Type B pancreatic cell (in vitro differentiated cells): ENCODE data around the gene SIRPA. TPM values are rescaled to one million over a fixed set of nuclear protein-coding genes. Genes with fewer than 3 reads are reported as not detected.
A peak's percentile ranks its signal among the peaks of the same experiment; 100 is the strongest.
"Not testable (repeated sequence)": the region's sequence is repeated elsewhere in the genome, so short reads cannot be mapped to it uniquely, and the experiment has no call there.

ENCODE experiments used
- DNase-seq: peaks from one replicate; pipeline ENCODE4 v3.0.0; 2021; ENCODE audit warnings: mixed read lengths; ENCODE audit not compliant: unreplicated experiment; ENCODE audit errors: extremely low spot score
- H3K27ac Mint-ChIP-seq: 2 replicates; pipeline ENCODE4 v1.8.0; 2021; ENCODE audit warnings: mild to moderate bottlenecking, mixed read lengths
- H3K27me3 Mint-ChIP-seq: 2 replicates; pipeline ENCODE4 v1.8.0; 2021; ENCODE audit warnings: mixed read lengths
- H3K36me3 Mint-ChIP-seq: 2 replicates; pipeline ENCODE4 v1.8.0; 2021; ENCODE audit warnings: mixed read lengths
- H3K4me1 Mint-ChIP-seq: one replicate; pipeline ENCODE4 v1.8.0; 2021; ENCODE audit warnings: mixed read lengths; ENCODE audit not compliant: unreplicated experiment
- H3K4me3 Mint-ChIP-seq: 2 replicates; pipeline ENCODE4 v1.8.0; 2021; ENCODE audit warnings: mild to moderate bottlenecking, mixed read lengths
- H3K9me3 Mint-ChIP-seq: 2 replicates; pipeline ENCODE4 v1.8.0; 2021; ENCODE audit warnings: mixed read lengths
- total RNA-seq: library from RNA; stranded (reverse); gene quantifications from 2 replicates; pipeline ENCODE4 v1.2.1, GENCODE V29; 2021; ENCODE audit warnings: low replicate concordance
- TF ChIP-seq, protein P1 (sequence below): fragments of 200-600 bp; sonication (generic); conservative IDR thresholded peaks from 2 replicates; pipeline ENCODE4 v1.5.0; 2021; ENCODE audit warnings: antibody characterized with exemption, mild to moderate bottlenecking

Gene SIRPA
- total RNA-seq, 1 donor from 2014 or later, result 12.3 TPM

DNA sequence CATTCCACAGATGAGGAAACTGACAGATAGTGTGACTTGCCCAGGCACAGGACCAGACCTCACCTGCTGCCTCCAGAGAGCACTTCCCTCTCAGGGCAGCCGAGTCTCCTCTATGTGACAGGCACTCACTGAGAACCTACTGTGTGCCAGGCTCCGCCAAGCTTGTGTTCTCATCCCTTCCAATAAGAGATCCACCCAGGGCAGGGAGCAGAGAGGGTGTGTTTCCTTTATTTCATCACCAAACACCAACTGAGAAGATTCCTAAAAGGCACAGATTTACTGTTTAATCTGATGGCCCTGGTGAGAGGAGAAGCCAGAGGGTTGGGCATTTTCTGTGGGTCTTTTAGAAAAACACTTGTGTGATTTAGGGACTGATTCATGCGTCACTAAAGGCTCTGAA, 20.5 kb downstream of the SIRPA start:
- H3K9me3 Mint-ChIP-seq, result no peaks in the 10 kb centered on the region
- no peaks in the 10 kb centered on the region for H3K36me3 Mint-ChIP-seq
- H3K27me3 Mint-ChIP-seq, result no peaks in the 10 kb centered on the region
- peaks cover 4% of the 10 kb centered on the region for H3K4me1 Mint-ChIP-seq
- H3K4me3 Mint-ChIP-seq, result no peak overlapping the region
- TF ChIP-seq, protein P1, sequence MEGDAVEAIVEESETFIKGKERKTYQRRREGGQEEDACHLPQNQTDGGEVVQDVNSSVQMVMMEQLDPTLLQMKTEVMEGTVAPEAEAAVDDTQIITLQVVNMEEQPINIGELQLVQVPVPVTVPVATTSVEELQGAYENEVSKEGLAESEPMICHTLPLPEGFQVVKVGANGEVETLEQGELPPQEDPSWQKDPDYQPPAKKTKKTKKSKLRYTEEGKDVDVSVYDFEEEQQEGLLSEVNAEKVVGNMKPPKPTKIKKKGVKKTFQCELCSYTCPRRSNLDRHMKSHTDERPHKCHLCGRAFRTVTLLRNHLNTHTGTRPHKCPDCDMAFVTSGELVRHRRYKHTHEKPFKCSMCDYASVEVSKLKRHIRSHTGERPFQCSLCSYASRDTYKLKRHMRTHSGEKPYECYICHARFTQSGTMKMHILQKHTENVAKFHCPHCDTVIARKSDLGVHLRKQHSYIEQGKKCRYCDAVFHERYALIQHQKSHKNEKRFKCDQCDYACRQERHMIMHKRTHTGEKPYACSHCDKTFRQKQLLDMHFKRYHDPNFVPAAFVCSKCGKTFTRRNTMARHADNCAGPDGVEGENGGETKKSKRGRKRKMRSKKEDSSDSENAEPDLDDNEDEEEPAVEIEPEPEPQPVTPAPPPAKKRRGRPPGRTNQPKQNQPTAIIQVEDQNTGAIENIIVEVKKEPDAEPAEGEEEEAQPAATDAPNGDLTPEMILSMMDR, result no peak
- peak overlapping the region; percentile 68 for H3K27ac Mint-ChIP-seq
- no peak for DNase-seq

DNA sequence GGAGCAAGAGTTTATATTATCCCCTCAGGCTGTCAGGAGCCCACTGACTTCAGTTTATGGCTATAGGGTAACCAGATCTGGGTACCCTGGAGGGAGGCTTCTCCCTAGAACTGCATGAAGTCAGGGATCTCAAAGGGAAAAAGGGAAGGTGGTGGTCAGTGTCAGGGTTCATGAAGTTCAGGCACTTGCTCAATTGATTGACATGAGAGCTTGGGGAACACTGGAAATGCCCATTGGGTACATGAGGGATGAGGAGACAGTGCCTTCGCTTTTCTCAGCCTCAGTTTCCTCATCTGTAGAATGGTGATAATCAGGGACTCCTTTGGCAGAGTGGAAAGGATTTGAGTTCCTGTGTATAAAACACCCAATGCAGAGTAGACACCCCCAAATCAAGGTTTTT, 22.6 kb downstream of the SIRPA start:
- no peaks in the 10 kb centered on the region for H3K27me3 Mint-ChIP-seq
- no peak overlapping the region for H3K27ac Mint-ChIP-seq
- TF ChIP-seq, protein P1, result no peak

DNA sequence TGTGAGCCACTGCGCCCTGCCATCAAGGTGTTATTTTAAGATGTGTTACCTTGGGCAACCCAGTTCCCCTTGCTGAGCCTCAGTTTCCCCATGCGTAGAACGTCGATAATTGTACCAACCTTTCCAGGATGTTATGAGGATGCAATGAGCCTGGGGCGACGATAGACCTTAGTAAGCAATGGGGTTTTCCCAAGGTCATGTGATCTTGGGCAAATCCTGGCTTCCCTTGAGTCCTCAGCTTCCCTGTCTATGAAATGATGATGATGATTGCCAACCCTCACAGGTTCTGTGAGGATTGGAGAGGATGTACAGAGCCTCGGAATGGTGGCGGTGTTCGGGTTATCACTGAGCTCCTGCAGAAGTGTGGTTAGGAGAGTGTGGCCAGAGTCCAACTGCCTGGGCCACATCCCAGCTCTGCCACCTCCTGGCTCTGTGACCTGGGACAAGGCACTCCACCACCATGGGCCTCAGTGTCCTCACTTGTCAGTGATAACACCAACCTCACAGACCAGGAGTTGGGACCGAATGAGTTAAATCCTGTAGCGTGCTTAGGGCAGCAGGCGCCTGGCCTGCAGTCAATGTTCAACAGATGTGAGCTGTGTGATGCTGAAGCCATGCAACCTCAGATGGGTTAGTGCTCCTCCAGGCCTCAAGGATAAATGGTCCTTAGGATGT, 23.4 kb downstream of the SIRPA start:
- Mint-ChIP-seq H3K27me3 (no peaks in the 10 kb centered on the region), H3K4me1 (peaks cover 4% of the 10 kb centered on the region), H3K27ac (no peak overlapping the region), H3K9me3 (no peaks in the 10 kb centered on the region), H3K36me3 (no peaks in the 10 kb centered on the region), H3K4me3 (no peak overlapping the region)
- no peak for DNase-seq
- TF ChIP-seq, protein P1, result no peak

More for the DNA sequence above, 22.6 kb downstream of the SIRPA start:
- no peak for DNase-seq
- Mint-ChIP-seq H3K4me3 (no peak overlapping the region), H3K9me3 (no peaks in the 10 kb centered on the region), H3K36me3 (no peaks in the 10 kb centered on the region), H3K4me1 (peaks cover 4% of the 10 kb centered on the region)

DNA sequence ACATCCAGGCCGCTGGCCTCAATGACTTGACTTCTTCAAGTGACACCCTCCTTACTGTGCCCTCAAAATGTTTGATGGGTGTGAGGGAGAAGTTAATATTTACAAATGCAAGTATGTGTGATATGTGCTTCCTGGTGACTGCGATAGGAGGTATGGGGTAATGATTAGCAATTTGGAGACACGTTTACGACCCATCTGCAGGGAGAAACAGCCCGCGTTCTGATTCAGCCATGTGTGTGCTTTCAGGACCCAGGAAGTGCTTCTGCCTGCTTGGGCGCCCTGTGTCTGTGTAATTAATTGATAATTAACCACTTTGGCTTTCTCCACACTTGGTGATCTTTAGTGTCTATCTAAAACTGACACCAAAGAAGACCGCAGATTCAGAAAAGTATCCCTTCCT, 25.0 kb downstream of the SIRPA start:
- no peaks in the 10 kb centered on the region for H3K27me3 Mint-ChIP-seq
- H3K4me1 Mint-ChIP-seq, result peaks cover 4% of the 10 kb centered on the region
- TF ChIP-seq, protein P1, result no peak
- no peaks in the 10 kb centered on the region for H3K36me3 Mint-ChIP-seq
- H3K4me3 Mint-ChIP-seq, result no peak overlapping the region
- no peak for DNase-seq
- H3K9me3 Mint-ChIP-seq, result no peaks in the 10 kb centered on the region
- no peak overlapping the region for H3K27ac Mint-ChIP-seq

DNA sequence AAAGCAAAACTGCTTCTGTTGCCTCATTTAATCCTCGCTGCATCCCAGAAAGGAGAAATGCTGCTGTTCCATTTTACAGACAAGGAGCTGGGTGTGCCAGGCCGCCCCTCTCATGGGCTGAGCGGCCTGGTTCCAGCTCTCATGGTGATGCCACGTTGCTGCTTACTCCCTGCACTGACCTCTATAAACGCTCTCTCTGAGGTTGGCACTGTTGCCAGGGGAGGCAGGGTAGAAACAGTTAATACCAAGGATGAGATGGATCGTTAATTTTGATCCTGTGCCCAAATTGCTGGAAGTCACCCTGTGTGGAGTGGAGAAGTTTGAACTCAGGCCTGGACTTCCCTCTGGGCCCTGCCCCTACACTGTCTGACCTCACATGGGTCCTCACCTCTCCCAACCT, 25.6 kb downstream of the SIRPA start:
- Mint-ChIP-seq H3K4me3 (no peak overlapping the region), H3K36me3 (no peaks in the 10 kb centered on the region), H3K9me3 (no peaks in the 10 kb centered on the region), H3K27me3 (no peaks in the 10 kb centered on the region), H3K27ac (no peak overlapping the region), H3K4me1 (peaks cover 4% of the 10 kb centered on the region)
- DNase-seq, result no peak
- TF ChIP-seq, protein P1, result no peak

DNA sequence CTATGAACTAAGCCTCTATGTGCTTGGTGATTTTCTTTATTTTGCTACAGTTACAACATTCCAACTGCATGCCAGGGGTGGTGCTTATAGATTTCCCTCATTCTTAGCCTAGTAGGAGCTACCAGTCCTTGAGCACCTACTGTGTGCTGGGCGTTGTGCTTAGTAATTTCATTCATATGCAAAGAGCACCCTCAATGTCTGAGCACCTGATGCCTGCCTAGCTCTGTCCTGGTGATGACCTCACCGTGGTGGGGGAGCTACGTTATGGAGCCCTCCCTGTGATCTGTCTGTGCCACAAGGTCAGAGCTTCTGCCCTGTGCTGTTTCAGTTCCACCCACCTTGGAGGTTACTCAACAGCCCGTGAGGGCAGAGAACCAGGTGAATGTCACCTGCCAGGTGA, 26.8 kb downstream of the SIRPA start:
- not testable (repeated sequence) for H3K9me3 Mint-ChIP-seq, H3K4me3 Mint-ChIP-seq, H3K27me3 Mint-ChIP-seq, H3K36me3 Mint-ChIP-seq, H3K27ac Mint-ChIP-seq, H3K4me1 Mint-ChIP-seq, DNase-seq
